ENCODE measurements around the gene CRHR2. TPM values are rescaled to one million over a fixed set of nuclear protein-coding genes. Genes with fewer than 3 reads are reported as not detected.

Gene CRHR2
- total and polyA plus RNA-seq, 8 donors = not detected

- Histone ChIP-seq H3K9me3 (no peaks in the 10 kb centered on the region), H3K36me3 (no peaks in the 10 kb centered on the region), H3K27ac (no peak overlapping the region), H3K4me3 (no peak overlapping the region), H3K4me1 (no peaks in the 10 kb centered on the region), H3K27me3 (peaks cover 0 to 34% (median 0%) of the 10 kb centered on the region in 3 donors)
- DNase-seq = no peak
- 75 to 83% (median 81%) methylated on average over 11 of the region's 11 CpGs for WGBS, 5 donors
- intact Hi-C loops (cut with DNase I; ENCODE audit: low total_unique reads) = no loop called here
- TF ChIP-seq EP300 (IDR thresholded peaks at IDR 0.05) = no peak
- no peak for TF ChIP-seq POLR2A (IDR thresholded peaks at IDR 0.05)
- no peak for TF ChIP-seq POLR2AphosphoS5 (IDR thresholded peaks at IDR 0.05)
- TF ChIP-seq, protein P1, sequence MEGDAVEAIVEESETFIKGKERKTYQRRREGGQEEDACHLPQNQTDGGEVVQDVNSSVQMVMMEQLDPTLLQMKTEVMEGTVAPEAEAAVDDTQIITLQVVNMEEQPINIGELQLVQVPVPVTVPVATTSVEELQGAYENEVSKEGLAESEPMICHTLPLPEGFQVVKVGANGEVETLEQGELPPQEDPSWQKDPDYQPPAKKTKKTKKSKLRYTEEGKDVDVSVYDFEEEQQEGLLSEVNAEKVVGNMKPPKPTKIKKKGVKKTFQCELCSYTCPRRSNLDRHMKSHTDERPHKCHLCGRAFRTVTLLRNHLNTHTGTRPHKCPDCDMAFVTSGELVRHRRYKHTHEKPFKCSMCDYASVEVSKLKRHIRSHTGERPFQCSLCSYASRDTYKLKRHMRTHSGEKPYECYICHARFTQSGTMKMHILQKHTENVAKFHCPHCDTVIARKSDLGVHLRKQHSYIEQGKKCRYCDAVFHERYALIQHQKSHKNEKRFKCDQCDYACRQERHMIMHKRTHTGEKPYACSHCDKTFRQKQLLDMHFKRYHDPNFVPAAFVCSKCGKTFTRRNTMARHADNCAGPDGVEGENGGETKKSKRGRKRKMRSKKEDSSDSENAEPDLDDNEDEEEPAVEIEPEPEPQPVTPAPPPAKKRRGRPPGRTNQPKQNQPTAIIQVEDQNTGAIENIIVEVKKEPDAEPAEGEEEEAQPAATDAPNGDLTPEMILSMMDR (IDR thresholded peaks at IDR 0.05) = no peak
Measured at GRCh38 chr7:30665449-30665848, 16.8 kb downstream of the CRHR2 start.

- no peaks in the 10 kb centered on the region for H3K9me3 ChIP-seq
- no peak for TF ChIP-seq POLR2AphosphoS5 (IDR thresholded peaks at IDR 0.05)
- TF ChIP-seq POLR2A (IDR thresholded peaks at IDR 0.05) = no peak
- TF ChIP-seq EP300 (IDR thresholded peaks at IDR 0.05) = no peak
- TF ChIP-seq, protein P1 (IDR thresholded peaks at IDR 0.05) = no peak
- intact Hi-C loops (cut with DNase I; ENCODE audit: low total_unique reads) = no loop called here
- H3K27ac ChIP-seq = no peak overlapping the region
- DNase-seq = no peak
- no peaks in the 10 kb centered on the region for H3K4me1 ChIP-seq
- H3K36me3 ChIP-seq = no peaks in the 10 kb centered on the region
- H3K4me3 ChIP-seq = no peak overlapping the region
- WGBS, 5 donors = 69 to 79% (median 72%) methylated on average over 8 of the region's 8 CpGs
- H3K27me3 ChIP-seq = peaks cover 0 to 32% (median 0%) of the 10 kb centered on the region in 3 donors
Measured at GRCh38 chr7:30665043-30665442, 17.2 kb downstream of the CRHR2 start.

- H3K9me3 ChIP-seq = no peaks in the 10 kb centered on the region
- H3K27ac ChIP-seq = no peak overlapping the region
- TF ChIP-seq POLR2A (IDR thresholded peaks at IDR 0.05) = no peak
- TF ChIP-seq, protein P1 (IDR thresholded peaks at IDR 0.05) = no peak
- TF ChIP-seq POLR2AphosphoS5 (IDR thresholded peaks at IDR 0.05) = no peak
- no peak for TF ChIP-seq EP300 (IDR thresholded peaks at IDR 0.05)
- H3K36me3 ChIP-seq = no peaks in the 10 kb centered on the region
- peaks cover 0 to 32% (median 0%) of the 10 kb centered on the region in 3 donors for H3K27me3 ChIP-seq
- DNase-seq = no peak
- no peaks in the 10 kb centered on the region for H3K4me1 ChIP-seq
- intact Hi-C loops (cut with DNase I; ENCODE audit: low total_unique reads) = no loop called here
- WGBS, 5 donors = 75 to 88% (median 79%) methylated on average over 2 of the region's 2 CpGs
- no peak overlapping the region for H3K4me3 ChIP-seq
Measured at GRCh38 chr7:30664184-30664885, 17.9 kb downstream of the CRHR2 start.

- no peak for DNase-seq
Measured at GRCh38 chr7:30663414-30663813, 18.8 kb downstream of the CRHR2 start.

More at GRCh38 chr7:30663414-30663813, 18.8 kb downstream of the CRHR2 start:
- H3K36me3 ChIP-seq = no peaks in the 10 kb centered on the region
- H3K4me3 ChIP-seq = no peak overlapping the region
- TF ChIP-seq POLR2AphosphoS5 (IDR thresholded peaks at IDR 0.05) (no peak), EP300 (IDR thresholded peaks at IDR 0.05) (no peak), POLR2A (IDR thresholded peaks at IDR 0.05) (no peak)
- TF ChIP-seq, protein P1 (IDR thresholded peaks at IDR 0.05) = no peak
- H3K27me3 ChIP-seq = peaks cover 0 to 32% (median 0%) of the 10 kb centered on the region in 3 donors
- H3K9me3 ChIP-seq = no peaks in the 10 kb centered on the region
- intact Hi-C loops (cut with DNase I; ENCODE audit: low total_unique reads) = no loop called here
- WGBS, 5 donors = 52 to 77% (median 70%) methylated on average over 3 to 4 of the region's 4 CpGs
- no peak overlapping the region for H3K27ac ChIP-seq
- no peaks in the 10 kb centered on the region for H3K4me1 ChIP-seq
